A549 (cell line): Measurements from ENCODE around the gene LY6G5B.

ENCODE experiments used
- NFE2L2 ChIP-seq: fragments of 150-350 bp; conservative IDR thresholded peaks from 2 replicates; pipeline ENCODE4 v1.6.1; 2014; ENCODE audit warnings: low read length
- NR3C1 ChIP-seq: fragments of >200 bp; sonication (Bioruptor Twin); formaldehyde crosslinking; IDR thresholded peaks from 3 replicates; pipeline ENCODE4 v1.6.1; 2017
- PHF8 ChIP-seq: fragments of 200-600 bp; sonication (generic); IDR thresholded peaks from 2 replicates; pipeline ENCODE4 v1.6.1; 2016; ENCODE audit warnings: low read depth, mild to moderate bottlenecking, antibody characterized with exemption, moderate library complexity, borderline replicate concordance
- SMC3 ChIP-seq: fragments of >200 bp; sonication (Bioruptor Twin); formaldehyde crosslinking; IDR thresholded peaks from 3 replicates; pipeline ENCODE4 v1.6.1; 2018; ENCODE audit warnings: inconsistent platforms
- TF ChIP-seq, protein P1 (sequence below): fragments of 200-600 bp; sonication (generic); IDR thresholded peaks from 2 replicates; pipeline ENCODE4 v1.6.1; 2016; ENCODE audit warnings: antibody characterized with exemption, mild to moderate bottlenecking, moderate library complexity
- TF ChIP-seq, protein P2 (sequence below): fragments of >200 bp; sonication (Bioruptor Twin); formaldehyde crosslinking; IDR thresholded peaks from 3 replicates; pipeline ENCODE4 v1.5.1; 2016

DNA sequence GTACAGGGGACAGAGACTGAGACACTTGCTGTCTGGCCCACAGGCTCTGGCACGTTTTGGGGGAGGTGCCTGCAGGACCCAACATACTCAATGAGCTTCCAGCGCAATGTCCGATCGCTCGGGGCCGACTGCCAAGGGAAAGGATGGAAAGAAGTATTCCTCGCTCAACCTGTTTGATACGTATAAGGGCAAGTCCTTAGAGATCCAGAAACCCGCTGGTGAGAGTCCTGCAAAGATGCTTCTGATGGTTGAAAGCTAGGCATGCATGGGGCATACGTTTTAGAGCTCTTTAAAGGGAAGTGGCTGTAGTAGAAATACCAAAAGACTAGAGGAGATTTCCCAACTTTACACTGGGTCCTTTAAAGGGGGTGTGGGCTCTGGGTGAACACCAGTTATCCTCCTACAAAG lies 47.1 kb upstream of the LY6G5B start:
- TF ChIP-seq, protein P1, sequence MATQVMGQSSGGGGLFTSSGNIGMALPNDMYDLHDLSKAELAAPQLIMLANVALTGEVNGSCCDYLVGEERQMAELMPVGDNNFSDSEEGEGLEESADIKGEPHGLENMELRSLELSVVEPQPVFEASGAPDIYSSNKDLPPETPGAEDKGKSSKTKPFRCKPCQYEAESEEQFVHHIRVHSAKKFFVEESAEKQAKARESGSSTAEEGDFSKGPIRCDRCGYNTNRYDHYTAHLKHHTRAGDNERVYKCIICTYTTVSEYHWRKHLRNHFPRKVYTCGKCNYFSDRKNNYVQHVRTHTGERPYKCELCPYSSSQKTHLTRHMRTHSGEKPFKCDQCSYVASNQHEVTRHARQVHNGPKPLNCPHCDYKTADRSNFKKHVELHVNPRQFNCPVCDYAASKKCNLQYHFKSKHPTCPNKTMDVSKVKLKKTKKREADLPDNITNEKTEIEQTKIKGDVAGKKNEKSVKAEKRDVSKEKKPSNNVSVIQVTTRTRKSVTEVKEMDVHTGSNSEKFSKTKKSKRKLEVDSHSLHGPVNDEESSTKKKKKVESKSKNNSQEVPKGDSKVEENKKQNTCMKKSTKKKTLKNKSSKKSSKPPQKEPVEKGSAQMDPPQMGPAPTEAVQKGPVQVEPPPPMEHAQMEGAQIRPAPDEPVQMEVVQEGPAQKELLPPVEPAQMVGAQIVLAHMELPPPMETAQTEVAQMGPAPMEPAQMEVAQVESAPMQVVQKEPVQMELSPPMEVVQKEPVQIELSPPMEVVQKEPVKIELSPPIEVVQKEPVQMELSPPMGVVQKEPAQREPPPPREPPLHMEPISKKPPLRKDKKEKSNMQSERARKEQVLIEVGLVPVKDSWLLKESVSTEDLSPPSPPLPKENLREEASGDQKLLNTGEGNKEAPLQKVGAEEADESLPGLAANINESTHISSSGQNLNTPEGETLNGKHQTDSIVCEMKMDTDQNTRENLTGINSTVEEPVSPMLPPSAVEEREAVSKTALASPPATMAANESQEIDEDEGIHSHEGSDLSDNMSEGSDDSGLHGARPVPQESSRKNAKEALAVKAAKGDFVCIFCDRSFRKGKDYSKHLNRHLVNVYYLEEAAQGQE = no peak
- TF ChIP-seq, protein P2, sequence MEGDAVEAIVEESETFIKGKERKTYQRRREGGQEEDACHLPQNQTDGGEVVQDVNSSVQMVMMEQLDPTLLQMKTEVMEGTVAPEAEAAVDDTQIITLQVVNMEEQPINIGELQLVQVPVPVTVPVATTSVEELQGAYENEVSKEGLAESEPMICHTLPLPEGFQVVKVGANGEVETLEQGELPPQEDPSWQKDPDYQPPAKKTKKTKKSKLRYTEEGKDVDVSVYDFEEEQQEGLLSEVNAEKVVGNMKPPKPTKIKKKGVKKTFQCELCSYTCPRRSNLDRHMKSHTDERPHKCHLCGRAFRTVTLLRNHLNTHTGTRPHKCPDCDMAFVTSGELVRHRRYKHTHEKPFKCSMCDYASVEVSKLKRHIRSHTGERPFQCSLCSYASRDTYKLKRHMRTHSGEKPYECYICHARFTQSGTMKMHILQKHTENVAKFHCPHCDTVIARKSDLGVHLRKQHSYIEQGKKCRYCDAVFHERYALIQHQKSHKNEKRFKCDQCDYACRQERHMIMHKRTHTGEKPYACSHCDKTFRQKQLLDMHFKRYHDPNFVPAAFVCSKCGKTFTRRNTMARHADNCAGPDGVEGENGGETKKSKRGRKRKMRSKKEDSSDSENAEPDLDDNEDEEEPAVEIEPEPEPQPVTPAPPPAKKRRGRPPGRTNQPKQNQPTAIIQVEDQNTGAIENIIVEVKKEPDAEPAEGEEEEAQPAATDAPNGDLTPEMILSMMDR = no peak
- no peak for TF ChIP-seq SMC3
- no peak for TF ChIP-seq PHF8
- no peak for TF ChIP-seq NFE2L2
- no peak for TF ChIP-seq NR3C1
